ENCODE results near the gene RP2. TPM values are rescaled to one million over a fixed set of nuclear protein-coding genes. Genes with fewer than 3 reads are reported as not detected.

Gene RP2
- total RNA-seq, 2 experiments from 2014 or later, result 9.4 to 10.6 TPM

- Mint-ChIP-seq H3K4me1 (peaks cover 8% of the 10 kb centered on the region), H3K4me3 (peak overlapping the region; percentile 73), H3K27ac (no peak overlapping the region), H3K27me3 (peaks cover 65% of the 10 kb centered on the region), H3K9me3 (no peaks in the 10 kb centered on the region), H3K36me3 (ENCODE audit: low read depth) (peaks cover 2% of the 10 kb centered on the region)
- ChIA-PET POLR2A (no interaction called here), CTCF (interaction anchor here (0.5 to 2.1 kb wide), 3 partner anchors 9 to 633 kb away, joined by 3 to 7 read pairs (median 3); no protein-coding TSS in a partner anchor)
- DNase-seq, result peak; percentile 18
Observed at GRCh38 chrX:46912603-46913491, 76.0 kb downstream of the RP2 start.

DNA sequence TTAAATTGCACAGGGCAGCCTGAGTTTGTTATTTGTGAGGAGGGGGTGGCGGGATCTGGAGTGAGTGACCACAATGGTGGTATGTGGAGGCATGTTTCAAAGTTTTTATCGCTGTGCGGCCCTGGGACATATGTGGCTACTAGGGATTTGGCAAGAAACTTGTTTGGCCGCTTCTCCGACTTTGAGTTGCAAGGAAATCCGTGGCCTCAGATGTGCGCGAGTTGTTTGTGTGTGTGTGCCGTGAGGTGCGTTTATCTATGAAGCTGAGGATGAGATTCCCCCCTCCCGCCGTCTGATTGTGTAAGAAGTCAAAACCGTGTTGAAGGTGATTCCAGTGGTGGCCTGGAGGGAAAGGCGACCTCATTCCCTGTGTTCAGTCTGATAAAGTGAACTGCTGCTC, 76.8 kb downstream of the RP2 start:
- H3K9me3 Mint-ChIP-seq, result no peaks in the 10 kb centered on the region

GRCh38 chrX:46916273-46916672, 79.4 kb downstream of the RP2 start:
- no peak overlapping the region for H3K27ac Mint-ChIP-seq
- H3K36me3 Mint-ChIP-seq (ENCODE audit: low read depth), result peaks cover 2% of the 10 kb centered on the region
- POLR2A ChIA-PET, result no interaction called here
- peaks cover 8% of the 10 kb centered on the region for H3K4me1 Mint-ChIP-seq
- DNase-seq, result no peak
- peaks cover 46% of the 10 kb centered on the region for H3K27me3 Mint-ChIP-seq
- CTCF ChIA-PET, result interaction anchor here (0.5 kb wide), 1 partner anchor 96 kb away, joined by 7 read pairs; no protein-coding TSS in a partner anchor
- no peaks in the 10 kb centered on the region for H3K9me3 Mint-ChIP-seq
- H3K4me3 Mint-ChIP-seq, result no peak overlapping the region

More for the DNA sequence above, 76.8 kb downstream of the RP2 start:
- Mint-ChIP-seq H3K36me3 (ENCODE audit: low read depth) (peaks cover 2% of the 10 kb centered on the region), H3K27ac (no peak overlapping the region), H3K27me3 (peaks cover 61% of the 10 kb centered on the region), H3K4me3 (peak overlapping the region; percentile 73), H3K4me1 (peaks cover 8% of the 10 kb centered on the region)
- DNase-seq, result no peak
- ChIA-PET POLR2A (no interaction called here), CTCF (interaction anchor here (0.5 to 2.1 kb wide), 4 partner anchors 9 to 632 kb away, joined by 3 to 7 read pairs (median 4); no protein-coding TSS in a partner anchor)

- no peaks in the 10 kb centered on the region for H3K9me3 Mint-ChIP-seq
- ChIA-PET CTCF (interaction anchor here (0.9 kb wide), 1 partner anchor 14 kb away, joined by 3 read pairs; no protein-coding TSS in a partner anchor), POLR2A (no interaction called here)
Observed at GRCh38 chrX:46917622-46918021, 80.8 kb downstream of the RP2 start.

DNA sequence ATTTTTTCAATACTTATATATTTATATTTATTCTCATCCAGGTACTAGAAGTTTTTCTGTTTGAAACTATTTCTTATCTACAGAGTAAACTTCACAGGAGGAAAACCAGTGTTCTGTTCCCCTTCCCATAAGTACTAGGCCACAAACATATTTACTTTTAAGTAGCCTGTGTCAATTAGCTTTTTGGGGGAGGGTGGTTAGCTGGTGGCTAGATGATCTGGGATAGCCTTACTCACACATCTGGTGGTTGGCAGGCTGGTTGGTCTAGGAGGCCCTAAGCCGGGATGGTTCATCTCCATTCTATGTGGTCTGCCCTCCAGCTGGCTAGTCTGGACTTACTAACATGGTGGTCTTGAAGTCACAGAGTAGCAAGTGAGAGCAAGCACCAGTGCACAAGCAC, 81.6 kb downstream of the RP2 start:
- Mint-ChIP-seq H3K27ac (no peak overlapping the region), H3K4me1 (peaks cover 7% of the 10 kb centered on the region), H3K9me3 (no peaks in the 10 kb centered on the region), H3K36me3 (ENCODE audit: low read depth) (peaks cover 2% of the 10 kb centered on the region), H3K4me3 (no peak overlapping the region), H3K27me3 (peaks cover 42% of the 10 kb centered on the region)
- no peak for DNase-seq
- ChIA-PET CTCF (interaction anchor here (1.0 kb wide), 1 partner anchor 10 kb away, joined by 3 read pairs; no protein-coding TSS in a partner anchor), POLR2A (no interaction called here)

More at GRCh38 chrX:46917622-46918021, 80.8 kb downstream of the RP2 start:
- DNase-seq, result no peak
- peaks cover 8% of the 10 kb centered on the region for H3K4me1 Mint-ChIP-seq
- H3K36me3 Mint-ChIP-seq (ENCODE audit: low read depth), result peaks cover 2% of the 10 kb centered on the region
- no peak overlapping the region for H3K4me3 Mint-ChIP-seq
- no peak overlapping the region for H3K27ac Mint-ChIP-seq
- peaks cover 42% of the 10 kb centered on the region for H3K27me3 Mint-ChIP-seq

- ChIA-PET POLR2A (no interaction called here), CTCF (no interaction called here)
- H3K9me3 Mint-ChIP-seq, result no peaks in the 10 kb centered on the region
- H3K27me3 Mint-ChIP-seq, result peaks cover 24% of the 10 kb centered on the region
- H3K27ac Mint-ChIP-seq, result no peak overlapping the region
- no peaks in the 10 kb centered on the region for H3K4me1 Mint-ChIP-seq
- H3K36me3 Mint-ChIP-seq (ENCODE audit: low read depth), result no peaks in the 10 kb centered on the region
- no peak overlapping the region for H3K4me3 Mint-ChIP-seq
- DNase-seq, result no peak
Observed at GRCh38 chrX:46920235-46920634, 83.4 kb downstream of the RP2 start.

DNA sequence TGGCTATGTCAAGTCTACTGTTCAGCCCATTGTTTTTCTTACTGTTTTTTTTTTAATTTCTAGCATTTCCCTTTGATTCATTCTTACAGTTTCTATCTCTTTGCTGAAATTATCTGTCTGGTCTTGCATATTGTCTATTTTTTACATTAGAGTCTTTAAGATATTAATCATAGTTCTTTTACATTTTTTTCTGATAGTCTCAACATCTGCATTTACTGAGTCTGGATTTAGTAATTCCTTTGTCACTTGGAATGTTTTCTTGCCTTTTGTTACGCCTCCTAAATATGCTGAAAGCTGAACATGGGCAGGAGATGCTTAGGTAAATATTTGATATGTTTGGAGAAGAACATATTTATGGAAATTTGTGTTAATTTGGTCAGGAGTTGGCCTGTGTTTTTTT, 85.8 kb downstream of the RP2 start:
- ChIA-PET CTCF (no interaction called here), POLR2A (no interaction called here)
- H3K4me1 Mint-ChIP-seq, result no peaks in the 10 kb centered on the region
- H3K27me3 Mint-ChIP-seq, result peaks cover 7% of the 10 kb centered on the region
- no peaks in the 10 kb centered on the region for H3K9me3 Mint-ChIP-seq
- no peak for DNase-seq
- no peak overlapping the region for H3K27ac Mint-ChIP-seq
- no peak overlapping the region for H3K4me3 Mint-ChIP-seq
- no peaks in the 10 kb centered on the region for H3K36me3 Mint-ChIP-seq (ENCODE audit: low read depth)

DNA sequence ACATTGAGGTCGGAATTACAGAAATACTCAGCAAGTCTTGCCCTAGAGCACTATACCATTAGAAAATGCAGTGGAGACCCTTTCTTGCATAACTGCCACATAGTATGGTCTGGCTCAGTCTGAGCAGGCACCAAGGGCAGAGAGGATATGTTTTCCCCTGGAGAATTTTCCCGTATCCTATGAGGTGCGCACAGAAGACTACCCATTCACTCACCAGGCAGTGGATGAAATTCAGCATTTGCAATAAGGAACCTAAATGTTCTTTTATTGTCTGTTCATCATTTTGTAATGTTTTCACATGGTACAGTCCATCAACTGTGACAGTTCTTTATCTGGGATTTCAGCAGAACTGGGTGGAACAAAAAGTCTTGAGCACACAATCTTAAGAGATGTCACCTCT, 90.9 kb downstream of the RP2 start:
- Mint-ChIP-seq H3K4me1 (no peaks in the 10 kb centered on the region), H3K27ac (no peak overlapping the region), H3K36me3 (ENCODE audit: low read depth) (no peaks in the 10 kb centered on the region), H3K4me3 (no peak overlapping the region), H3K27me3 (peaks cover 3% of the 10 kb centered on the region), H3K9me3 (no peaks in the 10 kb centered on the region)
- DNase-seq, result no peak
- ChIA-PET CTCF (no interaction called here), POLR2A (no interaction called here)

DNA sequence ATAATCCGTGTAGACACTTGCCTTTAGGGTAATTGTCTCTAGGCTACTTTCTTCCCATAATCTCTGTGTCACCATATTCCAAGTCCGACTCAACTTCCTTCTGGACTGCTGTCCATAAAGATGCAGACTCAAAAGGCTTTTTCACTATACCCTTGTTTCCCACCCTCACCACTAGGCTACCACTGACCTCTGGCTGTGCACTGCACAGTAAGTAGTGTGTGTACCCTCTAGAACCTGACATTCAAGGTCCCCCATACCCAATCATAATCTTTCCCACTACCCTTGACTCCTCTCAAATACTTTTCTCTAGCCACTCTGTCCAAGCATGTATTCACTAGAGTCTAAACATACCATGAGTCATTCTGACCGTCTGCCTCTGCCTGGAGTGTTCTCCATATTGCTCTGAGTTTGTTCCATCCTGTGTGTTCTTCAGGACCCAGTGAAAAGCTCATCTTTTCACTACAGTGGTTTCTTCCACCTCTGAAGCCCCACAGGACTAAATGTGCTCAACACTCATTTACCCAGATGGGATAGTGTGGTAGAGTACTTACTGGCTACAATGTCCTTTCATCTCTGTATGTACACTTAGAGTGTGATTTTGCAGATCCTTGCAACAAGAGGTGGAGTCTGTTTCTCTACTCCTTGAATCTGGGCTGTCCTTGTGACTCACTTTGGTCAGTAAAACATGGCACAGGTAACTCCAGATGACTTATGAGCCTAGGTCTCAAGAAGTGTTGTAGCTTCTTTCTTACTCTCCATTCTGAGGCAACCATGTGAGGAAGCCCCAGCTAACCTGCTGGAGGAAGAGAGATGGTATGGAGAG, 92.8 kb downstream of the RP2 start:
- DNase-seq, result no peak
- CTCF ChIA-PET, result interaction anchor here (1.0 to 1.5 kb wide), 3 partner anchors 10 to 16 kb away, joined by 3 read pairs; no protein-coding TSS in a partner anchor

More for the DNA sequence above, 92.8 kb downstream of the RP2 start:
- Mint-ChIP-seq H3K4me3 (no peak overlapping the region), H3K9me3 (no peaks in the 10 kb centered on the region), H3K27me3 (peaks cover 3% of the 10 kb centered on the region), H3K4me1 (no peaks in the 10 kb centered on the region), H3K27ac (no peak overlapping the region), H3K36me3 (ENCODE audit: low read depth) (no peaks in the 10 kb centered on the region)
- POLR2A ChIA-PET, result no interaction called here

Other genes starting within 250 kb of the RP2 start
- 1 to 10 TPM; 5.3 to 7.4 TPM for gene SLC9A7, start 77.9 kb upstream of the RP2 start, total RNA-seq
- under 1 TPM; 0.64 to 0.96 TPM for gene JADE3, start 75.4 kb downstream of the RP2 start, total RNA-seq
- gene RGN, start 241.4 kb downstream of the RP2 start, total RNA-seq, result not detected